T-helper 22 cell (primary cell): ENCODE data around the gene TANGO6.
"Not testable (repeated sequence)": the region's sequence is repeated elsewhere in the genome, so short reads cannot be mapped to it uniquely, and the experiment has no call there.

Experiments used
- DNase-seq: peaks from one replicate; pipeline ENCODE4 v3.0.0-alpha.2; 2020; ENCODE audit warnings: low read depth

Gene TANGO6

GRCh38 chr16:68843482-68844210 is at the start of gene TANGO6:
Gene TANGO6, plus strand, starts transcription at chr16:68843531. Its CDS starts 87 bp downstream, at chr16:68843618.
- peak; percentile 76 for DNase-seq

- no peak for DNase-seq
Measured at GRCh38 chr16:68798398-68798797, 44.9 kb upstream of the TANGO6 start.

GRCh38 chr16:68800257-68800875 is 43.0 kb upstream of the TANGO6 start:
- no peak for DNase-seq

GRCh38 chr16:68802190-68802589 is 41.1 kb upstream of the TANGO6 start:
- no peak for DNase-seq

- DNase-seq: no peak
Measured at GRCh38 chr16:68806422-68806821, 36.9 kb upstream of the TANGO6 start.

- no peak for DNase-seq
Measured at GRCh38 chr16:68806981-68807380, 36.4 kb upstream of the TANGO6 start.

- no peak for DNase-seq
Measured at GRCh38 chr16:68814516-68814915, 28.8 kb upstream of the TANGO6 start.

- no peak for DNase-seq
Measured at GRCh38 chr16:68823401-68824135, 19.8 kb upstream of the TANGO6 start.

- DNase-seq: no peak
Measured at GRCh38 chr16:68825427-68825826, 17.9 kb upstream of the TANGO6 start.

- no peak for DNase-seq
Measured at GRCh38 chr16:68826652-68827051, 16.7 kb upstream of the TANGO6 start.

GRCh38 chr16:68833251-68833650 is 10.1 kb upstream of the TANGO6 start:
- DNase-seq: no peak

GRCh38 chr16:68834550-68834949 is 8.8 kb upstream of the TANGO6 start:
- no peak for DNase-seq

GRCh38 chr16:68835970-68836369 is 7.4 kb upstream of the TANGO6 start:
- DNase-seq: no peak

GRCh38 chr16:68839831-68840230 is 3.5 kb upstream of the TANGO6 start:
- no peak for DNase-seq

GRCh38 chr16:68842964-68843481 is 308 bp upstream of the TANGO6 start:
- not testable (repeated sequence) for DNase-seq

GRCh38 chr16:68844211-68844564 is 857 bp downstream of the TANGO6 start:
- no peak for DNase-seq

GRCh38 chr16:68848786-68849185 is 5.5 kb downstream of the TANGO6 start:
- no peak for DNase-seq

- no peak for DNase-seq
Measured at GRCh38 chr16:68850481-68850880, 7.2 kb downstream of the TANGO6 start.

GRCh38 chr16:68851601-68852000 is 8.3 kb downstream of the TANGO6 start:
- no peak for DNase-seq

GRCh38 chr16:68857479-68857878 is 14.1 kb downstream of the TANGO6 start:
- DNase-seq: no peak

- DNase-seq: no peak
Measured at GRCh38 chr16:68859828-68860227, 16.5 kb downstream of the TANGO6 start.

- DNase-seq: no peak
Measured at GRCh38 chr16:68860978-68861892, 17.9 kb downstream of the TANGO6 start.
